ENCODE measurements around the gene IL1RAPL2.

The IL1RAPL2 gene

GRCh38 chrX:104564921-104565703 is 887 bp upstream of the IL1RAPL2 start:
- TF ChIP-seq POLR2A (IDR thresholded peaks at IDR 0.05; ENCODE audit: extremely low read depth, insufficient read length) (no peak), MYC (IDR thresholded peaks at IDR 0.05; ENCODE audit: low read depth, low read length) (no peak), MAX (IDR thresholded peaks at IDR 0.05; ENCODE audit: low read depth, low read length) (no peak)
- no peak overlapping the region for H3K4me3 ChIP-seq (ENCODE audit: low read depth, low read length)
- no peak for DNase-seq (ENCODE audit: low read depth)

GRCh38 chrX:104566681-104567501 is 892 bp downstream of the IL1RAPL2 start:
- no peak for DNase-seq (ENCODE audit: low read depth)
- no peak for TF ChIP-seq MAX (IDR thresholded peaks at IDR 0.05; ENCODE audit: low read depth, low read length)
- TF ChIP-seq POLR2A (IDR thresholded peaks at IDR 0.05; ENCODE audit: extremely low read depth, insufficient read length), result no peak
- no peak for TF ChIP-seq CTCF (IDR thresholded peaks at IDR 0.05; ENCODE audit: low read depth, low read length)
- TF ChIP-seq MYC (IDR thresholded peaks at IDR 0.05; ENCODE audit: low read depth, low read length), result no peak
- no peak overlapping the region for H3K4me3 ChIP-seq (ENCODE audit: low read depth, low read length)

GRCh38 chrX:104567506-104567905 is 1.5 kb downstream of the IL1RAPL2 start:
- DNase-seq (ENCODE audit: low read depth), result no peak
- H3K4me3 ChIP-seq (ENCODE audit: low read depth, low read length), result no peak overlapping the region
- TF ChIP-seq MYC (IDR thresholded peaks at IDR 0.05; ENCODE audit: low read depth, low read length), result no peak
- TF ChIP-seq CTCF (IDR thresholded peaks at IDR 0.05; ENCODE audit: low read depth, low read length), result no peak
- no peak for TF ChIP-seq POLR2A (IDR thresholded peaks at IDR 0.05; ENCODE audit: extremely low read depth, insufficient read length)
- no peak for TF ChIP-seq MAX (IDR thresholded peaks at IDR 0.05; ENCODE audit: low read depth, low read length)

GRCh38 chrX:104568304-104568915 is 2.4 kb downstream of the IL1RAPL2 start:
- DNase-seq (ENCODE audit: low read depth), result no peak
- no peak for TF ChIP-seq MYC (IDR thresholded peaks at IDR 0.05; ENCODE audit: low read depth, low read length)
- TF ChIP-seq MAX (IDR thresholded peaks at IDR 0.05; ENCODE audit: low read depth, low read length), result no peak
- no peak for TF ChIP-seq POLR2A (IDR thresholded peaks at IDR 0.05; ENCODE audit: extremely low read depth, insufficient read length)
- no peak for TF ChIP-seq CTCF (IDR thresholded peaks at IDR 0.05; ENCODE audit: low read depth, low read length)
- no peak overlapping the region for H3K4me3 ChIP-seq (ENCODE audit: low read depth, low read length)

- no peak for TF ChIP-seq MYC (IDR thresholded peaks at IDR 0.05; ENCODE audit: low read depth, low read length)
- TF ChIP-seq POLR2A (IDR thresholded peaks at IDR 0.05; ENCODE audit: extremely low read depth, insufficient read length), result no peak
- no peak for TF ChIP-seq CTCF (IDR thresholded peaks at IDR 0.05; ENCODE audit: low read depth, low read length)
- TF ChIP-seq MAX (IDR thresholded peaks at IDR 0.05; ENCODE audit: low read depth, low read length), result no peak
- DNase-seq (ENCODE audit: low read depth), result no peak
- H3K4me3 ChIP-seq (ENCODE audit: low read depth, low read length), result no peak overlapping the region
These were observed 52.3 kb downstream of the IL1RAPL2 start for GRCh38 chrX:104618106-104618895.

All from NB4 (cell line).